SK-N-SH (cell line): ENCODE measurements around the gene ADGRB2. TPM values are rescaled to one million over a fixed set of nuclear protein-coding genes. Genes with fewer than 3 reads are reported as not detected.

Experiments
- CTCF ChIA-PET: fragments of 300-600, 350-600 bp; formaldehyde crosslinking; extraction: SDS; loops from one replicate; lab custom pipeline; 2021; lab: Yijun Ruan, JAX
- POLR2A ChIA-PET: fragments of 350-600 bp; sonication (Branson Sonifier 250); formaldehyde crosslinking; extraction: SDS; loops from one replicate; lab custom pipeline; 2020; ENCODE audit warnings: antibody characterized with exemption, inconsistent platforms; lab: Yijun Ruan, JAX
- DNase-seq: peaks from one replicate; pipeline ENCODE4 v3.0.0; 2012
- H2AFZ ChIP-seq: fragments of 200-600 bp; sonication (generic); 2 replicates; pipeline ENCODE4 v1.8.1; 2016; ENCODE audit warnings: antibody characterized with exemption, mild to moderate bottlenecking, low read depth
- H3F3A ChIP-seq: fragments of 200-600 bp; sonication (generic); replicated peaks from 2 replicates; pipeline ENCODE3; 2016; ENCODE audit warnings: antibody characterized with exemption, mild to moderate bottlenecking; ENCODE audit not compliant: insufficient read depth
- H3K27ac ChIP-seq, 2 experiments: fragments of 200-500 bp in 1 of 2; fragments of 200-600 bp in 1 of 2; sonication (Bioruptor generic) in 1 of 2; sonication (generic), shearing (Covaris generic) in 1 of 2; 2 replicates each; pipeline versions ENCODE4 v1.5.1 to v1.6.1; 2014 to 2016; ENCODE audit warnings: low read depth in 2 of 2, inconsistent platforms in 1 of 2, low read length in 1 of 2, mild to moderate bottlenecking in 1 of 2, mixed read lengths in 1 of 2
- H3K27me3 ChIP-seq: fragments of 200-600 bp; sonication (generic), shearing (Covaris generic); 2 replicates; pipeline ENCODE4 v1.6.1; 2016; ENCODE audit warnings: mixed run types; ENCODE audit not compliant: insufficient read depth
- H3K36me3 ChIP-seq, 2 experiments: fragments of 200-500 bp in 1 of 2; fragments of 200-600 bp in 1 of 2; sonication (Bioruptor generic) in 1 of 2; sonication (generic) in 1 of 2; replicated peaks in 1 of 2; 2 replicates each; pipeline versions ENCODE3 to v1.5.1; 2014 to 2016; ENCODE audit warnings: low read length in 1 of 2, mild to moderate bottlenecking in 1 of 2; ENCODE audit not compliant: insufficient read depth in 2 of 2, control insufficient read depth in 1 of 2
- H3K4me1 ChIP-seq, 2 experiments: fragments of 200-500 bp in 1 of 2; fragments of 200-600 bp in 1 of 2; sonication (Bioruptor generic) in 1 of 2; sonication (generic), shearing (Covaris generic) in 1 of 2; 2 replicates each; pipeline versions ENCODE4 v1.5.1 to v1.6.1; 2014 to 2016; ENCODE audit warnings: low read depth in 1 of 2, low read length in 1 of 2, mixed run types in 1 of 2; ENCODE audit not compliant: insufficient read depth in 2 of 2, control insufficient read depth in 1 of 2
- H3K4me2 ChIP-seq: fragments of 200-600 bp; sonication (generic), shearing (Covaris generic); 2 replicates; pipeline ENCODE4 v1.6.1; 2017; ENCODE audit warnings: mixed run types
- H3K4me3 ChIP-seq, 2 experiments: fragments of 200-500 bp in 1 of 2; fragments of 200-600 bp in 1 of 2; sonication (Bioruptor generic) in 1 of 2; sonication (generic), shearing (Covaris generic) in 1 of 2; 2 replicates each; pipeline versions ENCODE4 v1.5.1 to v1.8.1; 2014 to 2016; ENCODE audit warnings: low read depth in 2 of 2, inconsistent platforms in 1 of 2, low read length in 1 of 2, mild to moderate bottlenecking in 1 of 2, mixed read lengths in 1 of 2, moderate library complexity in 1 of 2
- H3K79me2 ChIP-seq: fragments of 200-600 bp; sonication (generic); 2 replicates; pipeline ENCODE4 v1.8.1; 2017; ENCODE audit warnings: mild to moderate bottlenecking; ENCODE audit not compliant: insufficient read depth
- H3K9ac ChIP-seq: fragments of 200-600 bp; sonication (generic); 2 replicates; pipeline ENCODE4 v1.6.1; 2017; ENCODE audit warnings: mixed run types
- H3K9me2 ChIP-seq: fragments of 200-600 bp; sonication (generic); 2 replicates; pipeline ENCODE4 v1.6.1; 2017; ENCODE audit warnings: mixed run types
- H3K9me3 ChIP-seq: fragments of 200-600 bp; sonication (generic); 2 replicates; pipeline ENCODE4 v1.6.1; 2017; ENCODE audit warnings: mixed run types, mild to moderate bottlenecking, moderate library complexity
- H4K20me1 ChIP-seq: fragments of 200-600 bp; sonication (generic); 2 replicates; pipeline ENCODE4 v1.6.1; 2017; ENCODE audit warnings: mild to moderate bottlenecking, mixed run types; ENCODE audit not compliant: insufficient read depth
- CTCF ChIP-seq: fragments of 200-600 bp; sonication (generic); IDR thresholded peaks from 2 replicates; pipeline ENCODE4 v1.6.1; 2017; ENCODE audit warnings: antibody characterized with exemption, mild to moderate bottlenecking, moderate library complexity
- EP300 ChIP-seq, 2 experiments: IDR thresholded peaks; 2 replicates each; pipeline versions ENCODE4 v1.4.0 to v1.6.1; 2012; ENCODE audit warnings: borderline replicate concordance in 1 of 2, low read depth in 1 of 2, low read length in 1 of 2
- EZH2phosphoT487 ChIP-seq: fragments of 200-600 bp; sonication (generic); IDR thresholded peaks from 2 replicates; pipeline ENCODE4 v1.6.1; 2017; ENCODE audit warnings: low read depth, mixed run types, mild to moderate bottlenecking, antibody characterized with exemption, moderate library complexity, borderline replicate concordance
- FOSL2 ChIP-seq: IDR thresholded peaks from 2 replicates; pipeline ENCODE4 v1.4.0; 2012; ENCODE audit warnings: low read depth, mild to moderate bottlenecking, moderate library complexity, borderline replicate concordance
- MXI1 ChIP-seq: IDR thresholded peaks from 2 replicates; pipeline ENCODE4 v1.6.1; 2012; ENCODE audit warnings: mild to moderate bottlenecking, low read depth, low read length, improper control_type of control experiment
- POLR2AphosphoS5 ChIP-seq: IDR thresholded peaks from 2 replicates; pipeline ENCODE4 v1.6.1; 2012; ENCODE audit warnings: low read depth, low read length
- RAD21 ChIP-seq: IDR thresholded peaks from 2 replicates; pipeline ENCODE4 v1.6.1; 2012; ENCODE audit warnings: mild to moderate bottlenecking, low read length
- RXRA ChIP-seq: IDR thresholded peaks from 2 replicates; pipeline ENCODE4 v1.4.0; 2012; ENCODE audit warnings: low read depth, mild to moderate bottlenecking, borderline replicate concordance
- TCF12 ChIP-seq: IDR thresholded peaks from 2 replicates; pipeline ENCODE4 v1.4.0; 2012
- TEAD4 ChIP-seq: IDR thresholded peaks from 2 replicates; pipeline ENCODE4 v1.4.0; 2012; ENCODE audit warnings: mild to moderate bottlenecking, borderline replicate concordance; ENCODE audit not compliant: insufficient read depth
- WGBS: methylation state at CpG from one replicate; pipeline ENCODE4 v1.1.6; 2017; ENCODE audit warnings: low lambda C conversion rate; 5-methylcytosine and 5-hydroxymethylcytosine counted together
- polyA plus RNA-seq, 3 experiments: library from polyadenylated mRNA; depleted of rRNA; stranded (reverse); fragments of >200 nt; gene quantifications; 2 replicates each; pipeline ENCODE4 v1.2.3, GENCODE V29; 2012

Gene ADGRB2
- polyA plus RNA-seq, 1 of the 3 experiments (the other 2 are of a cell fraction) = 13.0 TPM

- DNase-seq = peak; percentile 80
- Histone ChIP-seq H4K20me1 (peaks cover 8% of the 10 kb centered on the region; the same call in 1 of the 2 replicates), H3F3A (peaks cover 5% of the 10 kb centered on the region), H3K9ac (peak overlapping the region; percentile 60), H2AFZ (peak overlapping the region; percentile 94), H3K9me2 (no peaks in the 10 kb centered on the region), H3K4me3 (peak overlapping the region; percentile 45 to 51), H3K36me3 (peaks cover 0 to 2% of the 10 kb centered on the region in 2 experiments), H3K27me3 (no peaks in the 10 kb centered on the region), H3K79me2 (peaks cover 18% of the 10 kb centered on the region; the same call in 1 of the 2 replicates), H3K4me1 (peaks cover 27 to 53% of the 10 kb centered on the region in 2 experiments), H3K4me2 (peak overlapping the region; percentile 99), H3K9me3 (no peaks in the 10 kb centered on the region), H3K27ac (peak overlapping the region in 1 of 2 experiments; percentile 56; a peak in 2 of 4 replicates)
- CTCF ChIA-PET = interaction anchor here (0.9 to 25.0 kb wide), 15 partner anchors 7 to 211 kb away, joined by 3 to 707 read pairs (median 7); no protein-coding TSS in a partner anchor
- WGBS = 44% methylated on average over 32 of the region's 63 CpGs
- TF ChIP-seq EZH2phosphoT487 = no peak
- no peak for TF ChIP-seq TEAD4
- TF ChIP-seq TCF12 = 0 out of 2 replicates have a peak, but pooled peaks have one; percentile 5
- TF ChIP-seq FOSL2 = peak; percentile 59
- 0 out of 2 replicates have a peak, but pooled peaks have one; percentile 30 for TF ChIP-seq POLR2AphosphoS5
- no peak for TF ChIP-seq RXRA
- POLR2A ChIA-PET = interaction anchor here (6.5 kb wide), 1 partner anchor 22 kb away, joined by 58 read pairs; no protein-coding TSS in a partner anchor
Measured at GRCh38 chr1:31760471-31761470, 3.4 kb downstream of the ADGRB2 start.

- H3K79me2 ChIP-seq = peaks cover 18% of the 10 kb centered on the region; the same call in 1 of the 2 replicates
- H3K4me2 ChIP-seq = peak overlapping the region; percentile 99
- TF ChIP-seq EP300 (IDR thresholded peaks at IDR 0.05; ENCODE audit: borderline replicate concordance in 1 of 2, low read depth in 1 of 2, low read length in 1 of 2) (no peak), RAD21 (peak; percentile 26; the same call in 1 of the 2 replicates), MXI1 (no peak), CTCF (peak; percentile 23)
- TF ChIP-seq, all 33 proteins: peak for 2
- peak; percentile 54 for DNase-seq
- H3K9me3 ChIP-seq = no peaks in the 10 kb centered on the region
- peaks cover 35 to 53% of the 10 kb centered on the region in 2 experiments for H3K4me1 ChIP-seq
- H3K9ac ChIP-seq = no peak overlapping the region
- peak overlapping the region in 1 of 2 experiments; percentile 24; a peak in 1 of 4 replicates for H3K27ac ChIP-seq
- CTCF ChIA-PET = interaction anchor here (0.6 to 25.0 kb wide), 15 partner anchors 10 to 205 kb away, joined by 3 to 707 read pairs (median 7); partner anchors contain the start of gene COL16A1
- H3F3A ChIP-seq = peaks cover 2% of the 10 kb centered on the region
- no peaks in the 10 kb centered on the region for H3K9me2 ChIP-seq
- H3K4me3 ChIP-seq = no peak overlapping the region
- POLR2A ChIA-PET = no interaction called here
- H4K20me1 ChIP-seq = peaks cover 17% of the 10 kb centered on the region; the same call in 1 of the 2 replicates
- H2AFZ ChIP-seq = no peak overlapping the region
- no peaks in the 10 kb centered on the region for H3K27me3 ChIP-seq
- WGBS = 89% methylated on average over 10 of the region's 10 CpGs
- H3K36me3 ChIP-seq = peaks cover 0 to 2% of the 10 kb centered on the region in 2 experiments
Measured at GRCh38 chr1:31759298-31760023, 4.7 kb downstream of the ADGRB2 start.
